ENCODE measurements around the gene CUL5. TPM values are rescaled to one million over a fixed set of nuclear protein-coding genes. Genes with fewer than 3 reads are reported as not detected.
A peak's percentile ranks its signal among the peaks of the same experiment; 100 is the strongest.

Gene CUL5
- total RNA-seq, 2 experiments from 2014 or later = 18.8 to 39.7 TPM

GRCh38 chr11:108007819-108008218 is 879 bp upstream of the CUL5 start:
- Histone ChIP-seq H3K79me2 (ENCODE audit: insufficient read depth, low read depth, low read length) (peaks cover 40% of the 10 kb centered on the region), H3K27ac (ENCODE audit: low read depth, low read length, poor library complexity, severe bottlenecking) (no peak overlapping the region), H3K4me2 (ENCODE audit: low read length) (no peak overlapping the region), H2AFZ (ENCODE audit: low read length) (peak overlapping the region; percentile 96; the same call in 1 of the 2 replicates), H3K4me1 (ENCODE audit: insufficient read depth, low read length, poor library complexity, severe bottlenecking) (peaks cover 26% of the 10 kb centered on the region), H4K20me1 (ENCODE audit: insufficient read depth, low read length) (peaks cover 16% of the 10 kb centered on the region), H3K36me3 (ENCODE audit: insufficient read depth, low read length) (peaks cover 13% of the 10 kb centered on the region; the same call in 1 of the 2 replicates), H3K9me3 (ENCODE audit: low read length) (no peaks in the 10 kb centered on the region), H3K9me2 (ENCODE audit: insufficient read depth, low read length) (no peaks in the 10 kb centered on the region), H3K4me3 (ENCODE audit: low read depth, low read length, poor library complexity, severe bottlenecking) (no peak overlapping the region)
- intact Hi-C loops (cut with micrococcal nuclease; ENCODE audit: unreplicated experiment) = loop anchor here (2.0 to 10.0 kb wide), 7 partner anchors 113 to 654 kb away; partner anchors contain the start of genes ACAT1, ATM, C11orf65 and NPAT
- ChIA-PET CTCF (ENCODE audit: unreplicated experiment) (interaction anchor here (1.6 kb wide), 1 partner anchor 8 kb away, joined by 4 read pairs; no protein-coding TSS in a partner anchor), POLR2A (interaction anchor here (0.6 to 0.7 kb wide), 2 partner anchors 9 to 52 kb away, joined by 3 to 4 read pairs; no protein-coding TSS in a partner anchor)
- DNase-seq (ENCODE audit: low spot score) = no peak
- no TSS peak for BruUV-seq (replicated peaks)
- TF ChIP-seq, protein P1, sequence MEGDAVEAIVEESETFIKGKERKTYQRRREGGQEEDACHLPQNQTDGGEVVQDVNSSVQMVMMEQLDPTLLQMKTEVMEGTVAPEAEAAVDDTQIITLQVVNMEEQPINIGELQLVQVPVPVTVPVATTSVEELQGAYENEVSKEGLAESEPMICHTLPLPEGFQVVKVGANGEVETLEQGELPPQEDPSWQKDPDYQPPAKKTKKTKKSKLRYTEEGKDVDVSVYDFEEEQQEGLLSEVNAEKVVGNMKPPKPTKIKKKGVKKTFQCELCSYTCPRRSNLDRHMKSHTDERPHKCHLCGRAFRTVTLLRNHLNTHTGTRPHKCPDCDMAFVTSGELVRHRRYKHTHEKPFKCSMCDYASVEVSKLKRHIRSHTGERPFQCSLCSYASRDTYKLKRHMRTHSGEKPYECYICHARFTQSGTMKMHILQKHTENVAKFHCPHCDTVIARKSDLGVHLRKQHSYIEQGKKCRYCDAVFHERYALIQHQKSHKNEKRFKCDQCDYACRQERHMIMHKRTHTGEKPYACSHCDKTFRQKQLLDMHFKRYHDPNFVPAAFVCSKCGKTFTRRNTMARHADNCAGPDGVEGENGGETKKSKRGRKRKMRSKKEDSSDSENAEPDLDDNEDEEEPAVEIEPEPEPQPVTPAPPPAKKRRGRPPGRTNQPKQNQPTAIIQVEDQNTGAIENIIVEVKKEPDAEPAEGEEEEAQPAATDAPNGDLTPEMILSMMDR (conservative IDR thresholded peaks at IDR 0.05; ENCODE audit: low read length) = no peak
- no peak for TF ChIP-seq EZH2phosphoT487 (IDR thresholded peaks at IDR 0.05; ENCODE audit: borderline replicate concordance, low read depth, low read length)

DNA sequence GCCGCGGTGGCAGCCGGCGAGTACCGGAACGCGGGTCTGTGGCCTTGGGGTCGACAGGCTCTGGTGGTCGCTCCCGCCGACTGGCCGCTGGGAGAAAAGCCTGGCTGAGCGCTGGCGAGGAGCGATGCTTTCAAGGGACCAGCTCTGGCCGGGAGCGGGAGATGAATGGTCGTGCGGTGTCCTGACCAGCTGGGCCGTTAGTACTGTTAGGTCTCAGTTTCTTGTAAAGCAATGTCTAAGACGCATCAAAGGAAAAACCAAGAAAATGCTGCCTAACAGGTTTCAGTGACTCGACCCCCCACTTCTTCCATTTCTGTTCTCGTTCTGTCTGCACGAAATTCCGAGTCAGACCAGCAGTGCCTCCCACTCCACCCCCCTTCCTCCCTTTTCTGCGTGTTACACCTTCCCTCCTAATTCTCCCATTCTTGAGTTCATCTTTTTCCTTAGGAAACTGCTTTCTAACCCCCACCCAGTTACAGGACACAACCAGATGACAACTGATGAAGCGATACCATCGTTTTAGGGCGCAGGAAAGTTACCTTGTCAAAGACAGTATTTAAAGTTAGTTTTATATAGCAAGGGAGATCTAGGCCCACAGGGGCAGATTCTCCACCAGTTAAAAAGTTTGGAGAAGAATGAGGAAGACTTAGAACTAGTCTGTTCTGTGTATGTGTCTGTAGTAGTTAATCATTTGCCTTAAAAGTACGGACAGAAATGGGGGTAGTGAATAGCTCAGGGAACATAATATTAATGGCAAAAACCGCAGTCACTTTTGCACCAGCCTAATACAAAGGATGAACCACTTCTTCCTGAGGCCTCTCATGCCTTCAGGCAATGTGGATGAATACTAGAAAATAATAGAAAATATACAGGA is 1.0 kb downstream of the CUL5 start:
- Histone ChIP-seq H3K9me3 (ENCODE audit: low read length) (no peaks in the 10 kb centered on the region), H4K20me1 (ENCODE audit: insufficient read depth, low read length) (peaks cover 28% of the 10 kb centered on the region), H3K36me3 (ENCODE audit: insufficient read depth, low read length) (peaks cover 27% of the 10 kb centered on the region), H3K79me2 (ENCODE audit: insufficient read depth, low read depth, low read length) (peaks cover 59% of the 10 kb centered on the region), H2AFZ (ENCODE audit: low read length) (peak overlapping the region; percentile 96), H3K9me2 (ENCODE audit: insufficient read depth, low read length) (no peaks in the 10 kb centered on the region), H3K27ac (ENCODE audit: low read depth, low read length, poor library complexity, severe bottlenecking) (peak overlapping the region; percentile 80), H3K4me2 (ENCODE audit: low read length) (peak overlapping the region; percentile 97), H3K4me3 (ENCODE audit: low read depth, low read length, poor library complexity, severe bottlenecking) (peak overlapping the region; percentile 98), H3K4me1 (ENCODE audit: insufficient read depth, low read length, poor library complexity, severe bottlenecking) (peaks cover 26% of the 10 kb centered on the region)
- TSS peak; percentile 59 for BruUV-seq (replicated peaks)
- peak; percentile 15 for DNase-seq (ENCODE audit: low spot score)
- CTCF ChIA-PET (ENCODE audit: unreplicated experiment) = interaction anchor here (0.9 to 1.3 kb wide), 2 partner anchors 109 to 443 kb away, joined by 3 to 7 read pairs; no protein-coding TSS in a partner anchor
- intact Hi-C loops (cut with micrococcal nuclease; ENCODE audit: unreplicated experiment) = loop anchor here (2.0 to 10.0 kb wide), 8 partner anchors 78 to 653 kb away; partner anchors contain the start of genes ACAT1, ATM, C11orf65 and NPAT
- POLR2A ChIA-PET = interaction anchor here (0.6 to 1.2 kb wide), 3 partner anchors 11 to 479 kb away, joined by 3 to 4 read pairs (median 3); no protein-coding TSS in a partner anchor
- no peak for TF ChIP-seq EZH2phosphoT487 (IDR thresholded peaks at IDR 0.05; ENCODE audit: borderline replicate concordance, low read depth, low read length)
- TF ChIP-seq, protein P1 (conservative IDR thresholded peaks at IDR 0.05; ENCODE audit: low read length) = no peak
